WTC11 (cell line): ENCODE results near the gene ZCCHC4. TPM values are rescaled to one million over a fixed set of nuclear protein-coding genes. Genes with fewer than 3 reads are reported as not detected.

Experiments used
- ATAC-seq: fragments of 200-7000 bp; cut with Tn5 transposase; 2 replicates; pipeline ENCODE4 v1.10.0; 2021; ENCODE audit warnings: mild to moderate bottlenecking, moderate library complexity
- CTCF ChIA-PET: fragments of 300-600 bp; sonication (Branson Sonifier 250); formaldehyde crosslinking; loops from one replicate; lab custom pipeline; 2021; ENCODE audit warnings: antibody characterized with exemption; lab: Charles Lee
- POLR2A ChIA-PET: fragments of 350-600 bp; sonication (Branson Sonifier 250); formaldehyde crosslinking; loops from one replicate; lab custom pipeline; 2021; ENCODE audit warnings: antibody characterized with exemption; lab: Charles Lee
- DNase-seq: peaks from one replicate; pipeline ENCODE4 v3.0.0; 2021; ENCODE audit warnings: low spot score
- H3K27ac Mint-ChIP-seq: 2 replicates; pipeline ENCODE4 v1.8.0; 2021; ENCODE audit warnings: mixed read lengths
- H3K27me3 Mint-ChIP-seq: 2 replicates; pipeline ENCODE4 v1.8.0; 2021; ENCODE audit warnings: low read depth, mild to moderate bottlenecking, moderate library complexity, mixed read lengths
- H3K36me3 Mint-ChIP-seq: 2 replicates; pipeline ENCODE4 v1.8.0; 2021; ENCODE audit warnings: mixed read lengths
- H3K4me1 Mint-ChIP-seq: 2 replicates; pipeline ENCODE4 v1.8.0; 2022; ENCODE audit warnings: mixed read lengths
- H3K4me3 Mint-ChIP-seq: 2 replicates; pipeline ENCODE4 v1.8.0; 2021; ENCODE audit warnings: mild to moderate bottlenecking, moderate library complexity, mixed read lengths
- H3K9me3 Mint-ChIP-seq: 2 replicates; pipeline ENCODE4 v1.8.0; 2021; ENCODE audit warnings: mixed read lengths
- E2F4 ChIP-seq: sonication (generic); formaldehyde crosslinking; IDR thresholded peaks from 2 replicates; pipeline ENCODE4 v1.8.1; 2022; ENCODE audit warnings: low read depth, mild to moderate bottlenecking, moderate library complexity, missing genetic modification reagents, borderline replicate concordance
- ELF4 ChIP-seq: sonication (generic); formaldehyde crosslinking; IDR thresholded peaks from 2 replicates; pipeline ENCODE4 v1.8.1; 2022; ENCODE audit warnings: low read depth, mild to moderate bottlenecking, moderate library complexity, missing genetic modification reagents
- FOXK1 ChIP-seq: sonication (generic); formaldehyde crosslinking; IDR thresholded peaks from 2 replicates; pipeline ENCODE4 v1.8.0; 2022; ENCODE audit warnings: mild to moderate bottlenecking, moderate library complexity, missing genetic modification reagents
- HMGXB4 ChIP-seq: sonication (generic); formaldehyde crosslinking; IDR thresholded peaks from 2 replicates; pipeline ENCODE4 v1.8.1; 2023; ENCODE audit warnings: mild to moderate bottlenecking, moderate library complexity, missing genetic modification reagents
- JAZF1 ChIP-seq: fragments of 250-450 bp; sonication (Bioruptor Pico); IDR thresholded peaks from 2 replicates; pipeline ENCODE4 v1.9.0; 2021; ENCODE audit warnings: moderate library complexity, mild to moderate bottlenecking, inconsistent platforms
- JUN ChIP-seq: sonication (generic); formaldehyde crosslinking; IDR thresholded peaks from 2 replicates; pipeline ENCODE4 v1.8.0; 2023; ENCODE audit warnings: mild to moderate bottlenecking, missing genetic modification reagents
- MXD4 ChIP-seq: fragments of 250-450 bp; sonication (Bioruptor Pico); IDR thresholded peaks from 2 replicates; pipeline ENCODE4 v1.8.0; 2021; ENCODE audit warnings: mild to moderate bottlenecking, moderate library complexity, borderline replicate concordance
- NFE2L1 ChIP-seq: sonication (generic); formaldehyde crosslinking; IDR thresholded peaks from 2 replicates; pipeline ENCODE4 v1.8.1; 2023; ENCODE audit warnings: missing genetic modification reagents
- NR3C1 ChIP-seq: sonication (generic); formaldehyde crosslinking; conservative IDR thresholded peaks from 2 replicates; pipeline ENCODE4 v1.8.1; 2023; ENCODE audit warnings: low read depth, mild to moderate bottlenecking, missing genetic modification reagents
- TCF7 ChIP-seq: sonication (generic); formaldehyde crosslinking; IDR thresholded peaks from 2 replicates; pipeline ENCODE4 v1.8.0; 2022; ENCODE audit warnings: mild to moderate bottlenecking, low read depth, missing genetic modification reagents, moderate library complexity
- TP53 ChIP-seq: sonication (generic); formaldehyde crosslinking; IDR thresholded peaks from 2 replicates; pipeline ENCODE4 v1.8.1; 2023; ENCODE audit warnings: mild to moderate bottlenecking, missing genetic modification reagents
- ZBTB21 ChIP-seq: sonication (generic); formaldehyde crosslinking; IDR thresholded peaks from 2 replicates; pipeline ENCODE4 v1.8.1; 2023; ENCODE audit warnings: mild to moderate bottlenecking, missing genetic modification reagents, borderline replicate concordance
- ZNF416 ChIP-seq: fragments of 250-450 bp; sonication (Bioruptor Pico); IDR thresholded peaks from 2 replicates; pipeline ENCODE4 v1.9.0; 2021; ENCODE audit warnings: mild to moderate bottlenecking, inconsistent platforms
- total RNA-seq: library from RNA; stranded (reverse); gene quantifications from 3 replicates; pipeline ENCODE4 v1.2.3, GENCODE V29; 2021
- TF ChIP-seq, protein P1 (sequence below): sonication (generic); formaldehyde crosslinking; IDR thresholded peaks from 2 replicates; pipeline ENCODE4 v1.8.1; 2022; ENCODE audit warnings: missing genetic modification reagents, borderline replicate concordance
- TF ChIP-seq, protein P2 (sequence below): sonication (generic); formaldehyde crosslinking; IDR thresholded peaks from 2 replicates; pipeline ENCODE4 v1.8.0; 2022; ENCODE audit warnings: mild to moderate bottlenecking, missing genetic modification reagents
- TF ChIP-seq, protein P3 (sequence below): fragments of 250-450 bp; sonication (Bioruptor Pico); IDR thresholded peaks from 2 replicates; pipeline ENCODE4 v1.8.0; 2021; ENCODE audit warnings: mild to moderate bottlenecking

The ZCCHC4 gene
- total RNA-seq, 1 experiment from 2014 or later = 13.6 TPM

GRCh38 chr4:25367877-25368276 is 55.3 kb downstream of the ZCCHC4 start:
- POLR2A ChIA-PET = interaction anchor here (1.1 kb wide), 1 partner anchor 55 kb away, joined by 4 read pairs; the partner anchor contains the start of gene ZCCHC4
- Mint-ChIP-seq H3K4me3 (no peak overlapping the region), H3K27ac (no peak overlapping the region; the same call in 1 of the 2 replicates), H3K36me3 (peaks cover 8% of the 10 kb centered on the region), H3K4me1 (peaks cover 11% of the 10 kb centered on the region), H3K9me3 (no peaks in the 10 kb centered on the region), H3K27me3 (no peaks in the 10 kb centered on the region)
- TF ChIP-seq FOXK1 (CRISPR knock-in tag) (no peak), JAZF1 (CRISPR knock-in tag) (no peak), ELF4 (CRISPR knock-in tag) (no peak)
- TF ChIP-seq, protein P1, sequence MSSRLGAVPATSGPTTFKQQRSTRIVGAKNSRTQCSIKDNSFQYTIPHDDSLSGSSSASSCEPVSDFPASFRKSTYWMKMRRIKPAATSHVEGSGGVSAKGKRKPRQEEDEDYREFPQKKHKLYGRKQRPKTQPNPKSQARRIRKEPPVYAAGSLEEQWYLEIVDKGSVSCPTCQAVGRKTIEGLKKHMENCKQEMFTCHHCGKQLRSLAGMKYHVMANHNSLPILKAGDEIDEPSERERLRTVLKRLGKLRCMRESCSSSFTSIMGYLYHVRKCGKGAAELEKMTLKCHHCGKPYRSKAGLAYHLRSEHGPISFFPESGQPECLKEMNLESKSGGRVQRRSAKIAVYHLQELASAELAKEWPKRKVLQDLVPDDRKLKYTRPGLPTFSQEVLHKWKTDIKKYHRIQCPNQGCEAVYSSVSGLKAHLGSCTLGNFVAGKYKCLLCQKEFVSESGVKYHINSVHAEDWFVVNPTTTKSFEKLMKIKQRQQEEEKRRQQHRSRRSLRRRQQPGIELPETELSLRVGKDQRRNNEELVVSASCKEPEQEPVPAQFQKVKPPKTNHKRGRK (CRISPR knock-in tag) = no peak
- TF ChIP-seq, protein P2, sequence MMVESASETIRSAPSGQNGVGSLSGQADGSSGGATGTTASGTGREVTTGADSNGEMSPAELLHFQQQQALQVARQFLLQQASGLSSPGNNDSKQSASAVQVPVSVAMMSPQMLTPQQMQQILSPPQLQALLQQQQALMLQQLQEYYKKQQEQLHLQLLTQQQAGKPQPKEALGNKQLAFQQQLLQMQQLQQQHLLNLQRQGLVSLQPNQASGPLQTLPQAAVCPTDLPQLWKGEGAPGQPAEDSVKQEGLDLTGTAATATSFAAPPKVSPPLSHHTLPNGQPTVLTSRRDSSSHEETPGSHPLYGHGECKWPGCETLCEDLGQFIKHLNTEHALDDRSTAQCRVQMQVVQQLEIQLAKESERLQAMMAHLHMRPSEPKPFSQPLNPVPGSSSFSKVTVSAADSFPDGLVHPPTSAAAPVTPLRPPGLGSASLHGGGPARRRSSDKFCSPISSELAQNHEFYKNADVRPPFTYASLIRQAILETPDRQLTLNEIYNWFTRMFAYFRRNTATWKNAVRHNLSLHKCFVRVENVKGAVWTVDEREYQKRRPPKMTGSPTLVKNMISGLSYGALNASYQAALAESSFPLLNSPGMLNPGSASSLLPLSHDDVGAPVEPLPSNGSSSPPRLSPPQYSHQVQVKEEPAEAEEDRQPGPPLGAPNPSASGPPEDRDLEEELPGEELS (CRISPR knock-in tag) = no peak
- no peak for DNase-seq
- ATAC-seq = no peak
- CTCF ChIA-PET = interaction anchor here (0.6 to 2.5 kb wide), 10 partner anchors 9 to 379 kb away, joined by 3 to 15 read pairs (median 6); partner anchors contain the start of genes ANAPC4, PI4K2B and ZCCHC4

DNA sequence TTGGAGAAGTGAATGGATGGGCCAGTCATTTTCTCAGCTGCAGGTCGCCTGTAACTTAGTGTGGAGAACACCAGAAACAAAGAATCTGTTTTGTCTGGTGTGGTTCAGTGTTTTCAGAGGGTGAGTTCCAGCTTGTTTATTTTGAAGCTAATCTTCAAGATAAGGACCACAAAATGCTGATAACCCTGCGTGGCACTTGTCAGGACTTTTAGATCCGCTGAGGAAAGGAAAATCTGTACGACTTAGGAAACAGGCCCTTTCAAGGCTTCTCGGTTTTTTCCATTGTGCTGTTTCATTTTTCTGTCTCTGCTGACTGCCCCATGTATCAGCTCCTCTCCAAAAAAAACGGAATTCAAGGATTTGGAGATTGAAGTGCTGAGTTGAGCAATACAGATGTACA is 55.7 kb downstream of the ZCCHC4 start:
- no peak overlapping the region for H3K4me3 Mint-ChIP-seq
- DNase-seq (no peak), ATAC-seq (no peak)
- peaks cover 8% of the 10 kb centered on the region for H3K36me3 Mint-ChIP-seq
- no peak overlapping the region; the same call in 1 of the 2 replicates for H3K27ac Mint-ChIP-seq
- ChIA-PET CTCF (interaction anchor here (0.9 to 2.5 kb wide), 5 partner anchors 8 to 224 kb away, joined by 3 to 15 read pairs (median 9); partner anchors contain the start of genes ANAPC4, PI4K2B and ZCCHC4), POLR2A (interaction anchor here (1.1 kb wide), 1 partner anchor 55 kb away, joined by 4 read pairs; the partner anchor contains the start of gene ZCCHC4)
- H3K9me3 Mint-ChIP-seq = no peaks in the 10 kb centered on the region
- H3K4me1 Mint-ChIP-seq = peaks cover 11% of the 10 kb centered on the region
- TF ChIP-seq HMGXB4 = no peak
- no peak for TF ChIP-seq TCF7 (CRISPR knock-in tag)
- no peak for TF ChIP-seq ZBTB21 (CRISPR knock-in tag)
- no peak for TF ChIP-seq NR3C1 (CRISPR knock-in tag)
- TF ChIP-seq, protein P3, sequence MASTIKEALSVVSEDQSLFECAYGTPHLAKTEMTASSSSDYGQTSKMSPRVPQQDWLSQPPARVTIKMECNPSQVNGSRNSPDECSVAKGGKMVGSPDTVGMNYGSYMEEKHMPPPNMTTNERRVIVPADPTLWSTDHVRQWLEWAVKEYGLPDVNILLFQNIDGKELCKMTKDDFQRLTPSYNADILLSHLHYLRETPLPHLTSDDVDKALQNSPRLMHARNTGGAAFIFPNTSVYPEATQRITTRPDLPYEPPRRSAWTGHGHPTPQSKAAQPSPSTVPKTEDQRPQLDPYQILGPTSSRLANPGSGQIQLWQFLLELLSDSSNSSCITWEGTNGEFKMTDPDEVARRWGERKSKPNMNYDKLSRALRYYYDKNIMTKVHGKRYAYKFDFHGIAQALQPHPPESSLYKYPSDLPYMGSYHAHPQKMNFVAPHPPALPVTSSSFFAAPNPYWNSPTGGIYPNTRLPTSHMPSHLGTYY = no peak
- TF ChIP-seq, protein P2 (CRISPR knock-in tag) = no peak
- no peak for TF ChIP-seq NFE2L1 (CRISPR knock-in tag)
- TF ChIP-seq TP53 (CRISPR knock-in tag) = no peak
- TF ChIP-seq ZNF416 = no peak
- TF ChIP-seq MXD4 (CRISPR knock-in tag) = no peak
- TF ChIP-seq JUN (CRISPR knock-in tag) = no peak
- no peak for TF ChIP-seq E2F4
- TF ChIP-seq, all 79 proteins: peak for 0
- H3K27me3 Mint-ChIP-seq = no peaks in the 10 kb centered on the region
